Muscle layer of colon (tissue), 2 donors: ENCODE data around the gene GRPR.

ENCODE experiments used
- H3K27ac ChIP-seq: one replicate; pipeline ENCODE4 v1.7.0; 2013; ENCODE audit warnings: low read depth, mild to moderate bottlenecking, low read length, moderate library complexity
- H3K27me3 ChIP-seq, 2 donors: one replicate each; pipeline ENCODE4 v1.7.0; 2013; ENCODE audit warnings: low read length in 2 of 2, mild to moderate bottlenecking in 2 of 2; ENCODE audit not compliant: insufficient read depth in 2 of 2, control insufficient read depth in 1 of 2
- H3K36me3 ChIP-seq: one replicate; pipeline ENCODE4 v1.7.0; 2013; ENCODE audit warnings: mild to moderate bottlenecking, low read length; ENCODE audit not compliant: insufficient read depth
- H3K4me1 ChIP-seq: one replicate; pipeline ENCODE4 v1.7.0; 2013; ENCODE audit warnings: mild to moderate bottlenecking, low read length; ENCODE audit not compliant: insufficient read depth
- H3K4me3 ChIP-seq, 2 donors: one replicate each; pipeline ENCODE4 v1.7.0; 2013; ENCODE audit warnings: low read length in 2 of 2, low read depth in 1 of 2, mild to moderate bottlenecking in 1 of 2, moderate library complexity in 1 of 2
- H3K9ac ChIP-seq: one replicate; pipeline ENCODE4 v1.7.0; 2013; ENCODE audit warnings: low read length
- H3K9me3 ChIP-seq: one replicate; pipeline ENCODE4 v1.7.0; 2013; ENCODE audit warnings: mild to moderate bottlenecking, low read length
- donor health status: abdominal sarcoma.
- donor health status: Adenocarcinoma of cecum.

GRPR gene

GRCh38 chrX:16112428-16112827, 10.9 kb upstream of the GRPR start:
- Histone ChIP-seq H3K36me3 (no peaks in the 10 kb centered on the region), H3K4me3 (no peak overlapping the region), H3K9ac (no peak overlapping the region), H3K27me3 (no peaks in the 10 kb centered on the region), H3K9me3 (no peaks in the 10 kb centered on the region), H3K4me1 (no peaks in the 10 kb centered on the region), H3K27ac (peak overlapping the region; percentile 23)

- no peak overlapping the region for H3K27ac ChIP-seq
- H3K4me3 ChIP-seq = no peak overlapping the region
- H3K9me3 ChIP-seq = peaks cover 5% of the 10 kb centered on the region
These were observed 9.3 kb upstream of the GRPR start for GRCh38 chrX:16113978-16114565.

DNA sequence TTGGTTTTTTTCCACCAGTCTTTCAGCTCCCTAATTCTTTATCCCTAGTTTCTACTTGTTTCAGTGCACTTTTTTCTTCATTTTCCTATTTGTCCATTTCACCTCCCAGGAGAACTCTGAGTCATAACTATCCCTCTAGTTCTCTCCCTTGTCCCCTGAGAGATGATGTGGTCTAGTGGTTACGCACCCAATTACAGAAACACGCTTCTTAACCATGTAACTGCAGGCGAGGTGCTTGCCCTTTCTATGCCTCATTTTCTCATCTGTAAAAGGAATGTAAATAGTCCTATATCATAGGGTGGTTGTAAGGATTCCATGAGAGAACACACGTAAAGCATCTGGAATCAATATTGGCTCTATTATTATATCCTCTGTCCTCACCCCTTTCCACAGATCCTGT, 8.8 kb upstream of the GRPR start:
- Histone ChIP-seq H3K9ac (no peak overlapping the region), H3K9me3 (peaks cover 8% of the 10 kb centered on the region), H3K27me3 (no peaks in the 10 kb centered on the region), H3K36me3 (no peaks in the 10 kb centered on the region), H3K27ac (no peak overlapping the region), H3K4me1 (no peaks in the 10 kb centered on the region), H3K4me3 (no peak overlapping the region)

More at GRCh38 chrX:16113978-16114565, 9.3 kb upstream of the GRPR start:
- Histone ChIP-seq H3K9ac (no peak overlapping the region), H3K4me1 (no peaks in the 10 kb centered on the region), H3K27me3 (no peaks in the 10 kb centered on the region), H3K36me3 (no peaks in the 10 kb centered on the region)

GRCh38 chrX:16119353-16120220, 3.8 kb upstream of the GRPR start:
- no peaks in the 10 kb centered on the region for H3K27me3 ChIP-seq
- no peaks in the 10 kb centered on the region for H3K36me3 ChIP-seq
- H3K27ac ChIP-seq = peak overlapping the region; percentile 39
- no peak overlapping the region for H3K9ac ChIP-seq
- peaks cover 8% of the 10 kb centered on the region for H3K9me3 ChIP-seq
- no peak overlapping the region for H3K4me3 ChIP-seq
- no peaks in the 10 kb centered on the region for H3K4me1 ChIP-seq

DNA sequence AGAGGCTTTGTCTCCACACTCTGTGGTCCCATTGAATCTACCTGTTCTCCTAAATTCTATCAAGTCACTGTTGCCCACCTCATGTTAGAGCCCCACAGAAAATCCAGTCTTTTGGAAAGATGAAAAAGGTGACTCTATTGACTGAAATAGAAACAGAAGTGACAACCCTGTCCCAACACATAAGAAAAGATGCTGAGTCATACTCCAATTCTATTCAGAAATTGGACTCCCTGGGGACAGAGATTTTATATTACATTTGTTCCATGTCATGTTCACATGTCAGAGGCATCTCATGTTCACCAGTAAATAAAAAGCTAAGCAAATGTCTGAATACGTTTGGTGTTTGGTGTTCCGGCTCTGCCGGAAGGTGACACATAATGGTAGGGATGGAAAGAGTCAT, 2.9 kb upstream of the GRPR start:
- Histone ChIP-seq H3K9me3 (peaks cover 8% of the 10 kb centered on the region), H3K9ac (no peak overlapping the region), H3K27ac (no peak overlapping the region), H3K27me3 (no peaks in the 10 kb centered on the region), H3K4me3 (no peak overlapping the region), H3K36me3 (no peaks in the 10 kb centered on the region), H3K4me1 (no peaks in the 10 kb centered on the region)

DNA sequence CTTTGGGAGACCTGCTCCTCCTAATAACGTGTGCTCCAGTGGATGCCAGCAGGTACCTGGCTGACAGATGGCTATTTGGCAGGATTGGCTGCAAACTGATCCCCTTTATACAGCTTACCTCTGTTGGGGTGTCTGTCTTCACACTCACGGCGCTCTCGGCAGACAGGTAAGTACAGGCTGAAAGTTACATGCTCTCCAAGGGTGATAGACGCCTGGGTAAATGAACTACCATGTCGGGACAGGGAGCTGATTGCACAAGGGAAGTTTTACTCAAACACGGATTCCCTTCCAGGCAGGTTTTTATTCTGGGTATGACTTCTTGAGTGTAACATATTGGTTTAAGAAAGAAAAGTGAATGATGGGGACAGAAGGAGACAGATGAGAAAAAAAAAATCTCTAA, 836 bp downstream of the GRPR start:
- H3K4me1 ChIP-seq = no peaks in the 10 kb centered on the region
- no peaks in the 10 kb centered on the region for H3K36me3 ChIP-seq
- H3K9ac ChIP-seq = no peak overlapping the region
- H3K27ac ChIP-seq = no peak overlapping the region
- no peak overlapping the region for H3K4me3 ChIP-seq
- no peaks in the 10 kb centered on the region for H3K27me3 ChIP-seq
- peaks cover 1% of the 10 kb centered on the region for H3K9me3 ChIP-seq

DNA sequence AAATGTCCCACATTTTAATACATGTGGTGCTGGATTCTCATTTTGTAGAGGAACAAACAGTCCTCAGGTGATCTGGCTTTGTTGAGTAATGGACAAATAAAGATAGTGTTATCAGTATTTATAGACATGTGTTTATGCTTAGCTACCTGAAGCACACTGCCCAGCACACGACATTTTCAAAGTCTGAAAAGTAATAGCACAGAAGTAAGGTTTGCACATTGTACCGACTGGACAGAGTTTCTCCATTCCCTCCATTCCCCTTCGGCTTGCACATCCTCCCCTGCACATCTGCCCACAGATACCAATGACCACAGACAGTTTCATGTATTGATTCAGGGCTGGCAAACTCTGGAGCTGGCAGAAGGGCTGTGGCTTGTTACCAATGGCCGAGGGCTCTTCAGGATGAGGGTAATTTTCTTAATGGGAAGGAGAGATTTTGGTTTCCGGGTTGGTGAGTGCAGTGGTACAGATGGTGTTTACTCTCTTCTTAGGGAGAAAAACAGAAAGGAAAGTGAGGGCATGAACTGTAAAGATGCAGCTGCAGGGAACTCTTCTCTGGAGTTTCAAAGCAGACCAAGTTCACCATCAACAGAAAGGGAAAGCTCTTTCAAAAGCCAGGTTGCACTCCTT, 2.3 kb downstream of the GRPR start:
- Histone ChIP-seq H3K4me1 (no peaks in the 10 kb centered on the region), H3K9me3 (no peaks in the 10 kb centered on the region), H3K36me3 (no peaks in the 10 kb centered on the region), H3K4me3 (no peak overlapping the region), H3K27ac (no peak overlapping the region), H3K9ac (no peak overlapping the region), H3K27me3 (no peaks in the 10 kb centered on the region)

- Histone ChIP-seq H3K4me3 (no peak overlapping the region), H3K9me3 (no peaks in the 10 kb centered on the region), H3K27me3 (no peaks in the 10 kb centered on the region), H3K4me1 (no peaks in the 10 kb centered on the region), H3K36me3 (no peaks in the 10 kb centered on the region), H3K9ac (no peak overlapping the region), H3K27ac (no peak overlapping the region)
These were observed 7.3 kb downstream of the GRPR start for GRCh38 chrX:16130707-16131106.

DNA sequence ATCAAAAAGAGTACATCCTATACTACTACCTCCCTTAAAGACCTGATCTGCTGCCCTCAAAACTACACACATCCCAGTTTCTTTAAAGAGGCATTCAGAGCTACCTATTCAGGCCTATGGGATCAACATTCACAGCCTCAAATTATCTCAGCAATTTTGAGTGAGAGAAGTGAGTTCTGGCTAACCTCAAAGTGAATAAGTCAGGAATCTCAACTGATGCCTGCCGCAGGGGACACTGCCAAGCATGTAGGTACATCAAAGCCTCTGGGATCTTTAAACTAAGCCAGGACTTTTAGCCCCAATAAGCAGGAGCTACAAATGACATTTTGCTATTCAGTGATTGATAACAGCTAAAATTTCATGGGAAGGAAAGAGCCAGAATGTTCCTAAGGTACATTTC, 11.6 kb downstream of the GRPR start:
- Histone ChIP-seq H3K4me3 (no peak overlapping the region), H3K9ac (no peak overlapping the region), H3K36me3 (no peaks in the 10 kb centered on the region), H3K9me3 (no peaks in the 10 kb centered on the region), H3K4me1 (no peaks in the 10 kb centered on the region), H3K27me3 (no peaks in the 10 kb centered on the region), H3K27ac (no peak overlapping the region)

DNA sequence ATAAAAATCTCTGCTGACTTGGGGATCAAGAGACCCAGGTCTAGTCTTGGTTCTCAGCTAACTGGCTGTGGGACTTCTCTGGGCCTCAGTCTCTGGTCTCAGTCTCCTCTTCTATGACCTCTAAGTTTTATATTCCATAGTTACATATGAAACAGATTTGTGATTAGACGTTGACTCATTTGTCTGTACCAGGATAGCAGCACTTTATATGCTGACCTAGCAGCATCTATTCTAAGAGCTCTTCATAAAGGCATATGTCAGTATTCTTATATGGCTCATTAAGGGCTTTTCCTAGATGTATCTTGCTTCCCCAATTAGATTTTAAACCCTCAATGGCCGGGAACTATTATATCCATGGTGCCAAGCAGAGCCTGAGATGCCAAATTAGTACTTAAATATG, 12.7 kb downstream of the GRPR start:
- H3K9ac ChIP-seq = no peak overlapping the region
- H3K9me3 ChIP-seq = no peaks in the 10 kb centered on the region
- no peaks in the 10 kb centered on the region for H3K36me3 ChIP-seq
- H3K27me3 ChIP-seq = no peaks in the 10 kb centered on the region
- no peak overlapping the region for H3K4me3 ChIP-seq
- no peak overlapping the region for H3K27ac ChIP-seq
- no peaks in the 10 kb centered on the region for H3K4me1 ChIP-seq

DNA sequence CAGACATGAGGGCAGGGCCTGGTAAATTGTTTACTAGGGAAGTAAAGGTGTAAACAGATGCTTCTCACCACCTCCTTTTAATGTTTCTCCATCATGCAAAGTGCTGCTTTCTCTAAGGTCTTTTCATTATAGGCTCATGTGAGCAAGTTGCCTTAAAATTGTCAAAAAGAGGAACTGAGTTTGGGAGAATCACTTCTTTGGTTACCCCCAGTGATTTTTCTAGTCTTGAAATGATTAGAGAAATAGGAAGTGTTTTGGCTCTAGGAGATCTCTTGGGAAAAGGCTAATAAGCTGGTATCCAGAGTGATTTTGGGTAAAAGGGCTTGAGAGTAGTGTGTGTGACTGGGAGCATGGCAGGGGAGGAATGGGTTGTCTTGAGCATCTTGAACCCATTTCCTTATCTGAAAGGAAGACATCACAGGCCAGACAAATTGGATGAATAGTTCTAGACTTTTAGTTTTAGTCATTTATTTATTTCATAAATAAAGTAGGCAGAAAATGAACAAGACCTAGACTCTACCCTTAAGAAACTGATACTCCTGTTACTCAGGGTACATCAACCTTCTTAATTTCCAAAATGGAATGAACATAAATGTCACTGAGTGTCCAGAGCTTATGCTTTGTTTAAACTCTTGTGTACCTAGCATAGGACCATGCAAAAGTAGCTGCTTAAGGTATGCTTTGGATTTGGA, 14.2 kb downstream of the GRPR start:
- Histone ChIP-seq H3K9me3 (no peaks in the 10 kb centered on the region), H3K9ac (no peak overlapping the region), H3K4me1 (no peaks in the 10 kb centered on the region), H3K4me3 (no peak overlapping the region), H3K36me3 (no peaks in the 10 kb centered on the region), H3K27ac (no peak overlapping the region), H3K27me3 (no peaks in the 10 kb centered on the region)
